AG04449 (cell line): Measurements from ENCODE around the gene HBD.

Experiments
- CTCF ChIA-PET: fragments of 350-600 bp; formaldehyde crosslinking; extraction: SDS; loops from one replicate; lab custom pipeline; 2021; ENCODE audit warnings: antibody characterized with exemption; lab: Yijun Ruan, JAX
- POLR2A ChIA-PET: fragments of 400-600, 350-600 bp; formaldehyde crosslinking; extraction: SDS; loops from one replicate; lab custom pipeline; 2020; ENCODE audit warnings: antibody characterized with exemption, inconsistent platforms; lab: Yijun Ruan, JAX
- DNase-seq: peaks from one replicate; pipeline ENCODE4 v3.0.0-alpha.2; 2010; ENCODE audit warnings: low read depth, low spot score
- H3K4me3 ChIP-seq: 2 replicates; pipeline ENCODE4 v1.5.1; 2011; ENCODE audit warnings: low read depth, mild to moderate bottlenecking, control low read depth, low read length
- CTCF ChIP-seq: IDR thresholded peaks from one replicate; pipeline ENCODE4 v1.5.1; 2011; ENCODE audit warnings: mild to moderate bottlenecking, moderate library complexity, low read length, control low read depth, inconsistent platforms; ENCODE audit not compliant: insufficient read depth; ENCODE audit errors: missing control alignments

HBD gene

GRCh38 chr11:5196731-5197130, 37.6 kb downstream of the HBD start:
- ChIA-PET CTCF (interaction anchor here (1.1 to 4.5 kb wide), 2 partner anchors 174 to 184 kb away, joined by 6 to 15 read pairs; no protein-coding TSS in a partner anchor), POLR2A (interaction anchor here (1.1 kb wide), 1 partner anchor 171 kb away, joined by 3 read pairs; no protein-coding TSS in a partner anchor)
- no peak overlapping the region for H3K4me3 ChIP-seq
- no peak for DNase-seq
- no peak for TF ChIP-seq CTCF

- no peak overlapping the region for H3K4me3 ChIP-seq
- CTCF ChIA-PET: interaction anchor here (4.5 kb wide), 1 partner anchor 185 kb away, joined by 15 read pairs; no protein-coding TSS in a partner anchor
- POLR2A ChIA-PET: interaction anchor here (1.1 kb wide), 1 partner anchor 171 kb away, joined by 3 read pairs; no protein-coding TSS in a partner anchor
- DNase-seq: no peak
- no peak for TF ChIP-seq CTCF
These were observed 38.2 kb downstream of the HBD start for GRCh38 chr11:5196067-5196466.

- ChIA-PET POLR2A (no interaction called here), CTCF (no interaction called here)
- no peak for TF ChIP-seq CTCF
- H3K4me3 ChIP-seq: no peak overlapping the region
- DNase-seq: no peak
These were observed 41.5 kb downstream of the HBD start for GRCh38 chr11:5192738-5193137.

- H3K4me3 ChIP-seq: no peak overlapping the region
- ChIA-PET CTCF (no interaction called here), POLR2A (no interaction called here)
- TF ChIP-seq CTCF: no peak
- DNase-seq: no peak
These were observed 46.1 kb downstream of the HBD start for GRCh38 chr11:5188201-5188600.
